ENCODE results near the gene TMEM242. TPM values are rescaled to one million over a fixed set of nuclear protein-coding genes. Genes with fewer than 3 reads are reported as not detected.

Gene TMEM242
- total and polyA plus RNA-seq, 2 of the 4 experiments (the other 2 are of a cell fraction): 2.3 to 4.6 TPM

DNA sequence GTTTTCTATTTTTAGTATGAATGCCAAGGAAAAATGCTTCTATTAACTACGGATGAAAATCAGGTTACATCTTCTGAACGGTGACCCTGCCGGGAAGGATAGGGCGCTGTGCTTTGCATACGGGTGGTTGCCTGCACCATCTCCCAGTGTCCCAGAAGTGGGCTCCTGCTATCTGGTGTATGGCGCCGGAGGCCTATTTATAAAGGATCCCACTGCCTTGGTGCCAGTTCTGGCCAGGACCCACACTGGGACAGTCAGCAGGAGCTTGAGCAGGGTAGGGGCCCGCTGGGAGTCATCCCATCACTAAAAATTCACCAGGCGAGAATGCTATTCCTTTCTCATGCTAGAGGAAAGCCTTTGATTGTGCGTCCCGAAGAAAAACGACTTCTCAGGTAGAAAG lies 22.9 kb downstream of the TMEM242 start:
- Histone ChIP-seq H2BK120ac (ENCODE audit: low read depth, low read length) (no peak overlapping the region), H4K91ac (ENCODE audit: insufficient read depth, low read depth, low read length) (no peak overlapping the region), H3K23ac (ENCODE audit: low read depth, low read length) (no peak overlapping the region), H4K8ac (ENCODE audit: low read depth in 2 of 2, low read length in 2 of 2) (no peak overlapping the region), H2AK9ac (replicated peaks; ENCODE audit: low read depth, low read length, poor library complexity) (no peak overlapping the region), H2AFZ (replicated peaks; ENCODE audit: low read length, poor library complexity) (no peak overlapping the region), H3K14ac (replicated peaks; ENCODE audit: low read depth, low read length) (no peak overlapping the region), H3K9me3 (ENCODE audit: control insufficient read depth, insufficient read depth, low read length) (no peaks in the 10 kb centered on the region), H3K18ac (ENCODE audit: low read depth, low read length) (no peak overlapping the region), H3K56ac (ENCODE audit: extremely low read depth, insufficient read depth, low read length) (no peak overlapping the region), H3K9ac (ENCODE audit: low read depth, low read length) (no peak overlapping the region), H3K79me1 (ENCODE audit: low read depth in 1 of 2, low read length in 2 of 2) (peaks cover 12 to 27% of the 10 kb centered on the region in 2 experiments), H3K4me3 (ENCODE audit: insufficient read depth, low read depth, low read length) (no peak overlapping the region), H2AK5ac (ENCODE audit: low read depth, low read length) (no peak overlapping the region), H4K20me1 (ENCODE audit: insufficient read depth, low read length) (no peaks in the 10 kb centered on the region), H2BK20ac (ENCODE audit: low read depth, low read length) (no peak overlapping the region), H3K27ac (ENCODE audit: insufficient read depth, low read length) (no peak overlapping the region), H4K5ac (ENCODE audit: low read depth, low read length) (no peak overlapping the region), H3K36me3 (ENCODE audit: control insufficient read depth, insufficient read depth, low read length) (0 out of 2 replicates have a peak, but pooled peaks cover 1% of the 10 kb centered on the region), H3K9me1 (ENCODE audit: insufficient read depth, low read length) (peaks cover 12% of the 10 kb centered on the region), H3K4ac (ENCODE audit: low read depth, low read length) (no peak overlapping the region), H3K27me3 (ENCODE audit: control insufficient read depth, insufficient read depth, low read length) (no peaks in the 10 kb centered on the region), H3K4me2 (ENCODE audit: low read depth, low read length) (no peak overlapping the region), H2BK15ac (ENCODE audit: low read depth, low read length) (no peak overlapping the region), H3K4me1 (ENCODE audit: control insufficient read depth, insufficient read depth, low read length) (peaks cover 6% of the 10 kb centered on the region), H2BK5ac (ENCODE audit: low read depth, low read length, poor library complexity, severe bottlenecking) (no peak overlapping the region)
- BruUV-seq (replicated peaks): no TSS peak
- no peak for TF ChIP-seq RFX5 (IDR thresholded peaks at IDR 0.05; ENCODE audit: low read depth, low read length)
- TF ChIP-seq MXI1 (IDR thresholded peaks at IDR 0.05; ENCODE audit: borderline replicate concordance, low read depth, low read length): no peak
- TF ChIP-seq, protein P1, sequence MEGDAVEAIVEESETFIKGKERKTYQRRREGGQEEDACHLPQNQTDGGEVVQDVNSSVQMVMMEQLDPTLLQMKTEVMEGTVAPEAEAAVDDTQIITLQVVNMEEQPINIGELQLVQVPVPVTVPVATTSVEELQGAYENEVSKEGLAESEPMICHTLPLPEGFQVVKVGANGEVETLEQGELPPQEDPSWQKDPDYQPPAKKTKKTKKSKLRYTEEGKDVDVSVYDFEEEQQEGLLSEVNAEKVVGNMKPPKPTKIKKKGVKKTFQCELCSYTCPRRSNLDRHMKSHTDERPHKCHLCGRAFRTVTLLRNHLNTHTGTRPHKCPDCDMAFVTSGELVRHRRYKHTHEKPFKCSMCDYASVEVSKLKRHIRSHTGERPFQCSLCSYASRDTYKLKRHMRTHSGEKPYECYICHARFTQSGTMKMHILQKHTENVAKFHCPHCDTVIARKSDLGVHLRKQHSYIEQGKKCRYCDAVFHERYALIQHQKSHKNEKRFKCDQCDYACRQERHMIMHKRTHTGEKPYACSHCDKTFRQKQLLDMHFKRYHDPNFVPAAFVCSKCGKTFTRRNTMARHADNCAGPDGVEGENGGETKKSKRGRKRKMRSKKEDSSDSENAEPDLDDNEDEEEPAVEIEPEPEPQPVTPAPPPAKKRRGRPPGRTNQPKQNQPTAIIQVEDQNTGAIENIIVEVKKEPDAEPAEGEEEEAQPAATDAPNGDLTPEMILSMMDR (conservative IDR thresholded peaks at IDR 0.05; ENCODE audit: low read depth, low read length): no peak
- no peak for TF ChIP-seq RAD21 (IDR thresholded peaks at IDR 0.05; ENCODE audit: low read length)
- no peak for TF ChIP-seq MAZ (IDR thresholded peaks at IDR 0.05; ENCODE audit: borderline replicate concordance, low read depth, low read length)
- TF ChIP-seq, protein P2, sequence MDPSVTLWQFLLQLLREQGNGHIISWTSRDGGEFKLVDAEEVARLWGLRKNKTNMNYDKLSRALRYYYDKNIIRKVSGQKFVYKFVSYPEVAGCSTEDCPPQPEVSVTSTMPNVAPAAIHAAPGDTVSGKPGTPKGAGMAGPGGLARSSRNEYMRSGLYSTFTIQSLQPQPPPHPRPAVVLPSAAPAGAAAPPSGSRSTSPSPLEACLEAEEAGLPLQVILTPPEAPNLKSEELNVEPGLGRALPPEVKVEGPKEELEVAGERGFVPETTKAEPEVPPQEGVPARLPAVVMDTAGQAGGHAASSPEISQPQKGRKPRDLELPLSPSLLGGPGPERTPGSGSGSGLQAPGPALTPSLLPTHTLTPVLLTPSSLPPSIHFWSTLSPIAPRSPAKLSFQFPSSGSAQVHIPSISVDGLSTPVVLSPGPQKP (IDR thresholded peaks at IDR 0.05; ENCODE audit: borderline replicate concordance, low read depth, low read length): no peak
- TF ChIP-seq CHD1 (IDR thresholded peaks at IDR 0.05; ENCODE audit: low read depth, low read length): no peak
- ChIA-PET POLR2A (ENCODE audit: unreplicated experiment) (no interaction called here), CTCF (no interaction called here)
- intact Hi-C loops (cut with micrococcal nuclease): no loop called here
- in situ Hi-C loops (cut with MboI; ENCODE audit: low sequenced_read_pairs): loop anchor here (25.0 kb wide), 1 partner anchor 587 kb away; no protein-coding TSS in a partner anchor
- no peak for DNase-seq
- WGBS, 2 experiments (ENCODE audit: extremely low coverage in 2 of 2, insufficient read length in 1 of 2): 100% methylated on average over 2 of the region's 12 CpGs; no CpG with 5 or more reads in 1 of the 2 experiments
- dilution Hi-C loops (cut with HindIII; ENCODE audit: low sequenced_read_pairs, unreplicated experiment): no loop called here
- ATAC-seq (ENCODE audit: low read depth): no peak
